GM19025 (cell line): ENCODE data around the gene KLHDC9.
"Not testable (repeated sequence)": the region's sequence is repeated elsewhere in the genome, so short reads cannot be mapped to it uniquely, and the experiment has no call there.

Experiments
- ATAC-seq: cut with Tn5 transposase; IDR thresholded peaks from one replicate; pipeline ENCODE4 v1.9.1; 2021; ENCODE audit warnings: mild to moderate bottlenecking, low read depth, moderate library complexity; ENCODE audit not compliant: unreplicated experiment

KLHDC9 gene

DNA sequence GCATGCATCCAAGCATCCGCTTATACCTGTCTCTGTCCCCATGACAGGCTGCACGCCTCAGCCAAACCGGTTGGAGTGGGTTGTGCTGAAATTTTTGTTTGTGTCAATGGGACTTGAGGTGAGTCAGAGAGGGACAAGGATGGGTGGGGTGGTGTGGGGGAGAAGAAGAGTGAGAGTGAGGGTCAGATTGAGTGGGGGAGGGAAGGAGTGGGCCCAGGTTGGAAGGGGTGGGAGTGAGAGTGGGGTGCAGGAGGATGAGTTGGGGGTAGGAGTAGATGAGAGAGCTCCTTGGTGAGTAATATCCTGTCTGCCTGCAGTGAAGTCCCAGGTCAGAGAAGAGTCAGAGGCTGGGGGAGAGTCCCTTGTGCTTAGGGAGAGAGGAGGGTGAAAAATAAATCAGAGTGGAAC lies 5.5 kb upstream of the KLHDC9 start:
- ATAC-seq = no peak

- ATAC-seq = no peak
Measured at GRCh38 chr1:161094481-161094880, 3.7 kb upstream of the KLHDC9 start.

GRCh38 chr1:161095230-161095629 lies 2.9 kb upstream of the KLHDC9 start:
- ATAC-seq = no peak

GRCh38 chr1:161096015-161096414 lies 2.1 kb upstream of the KLHDC9 start:
- ATAC-seq = peak; percentile 41

DNA sequence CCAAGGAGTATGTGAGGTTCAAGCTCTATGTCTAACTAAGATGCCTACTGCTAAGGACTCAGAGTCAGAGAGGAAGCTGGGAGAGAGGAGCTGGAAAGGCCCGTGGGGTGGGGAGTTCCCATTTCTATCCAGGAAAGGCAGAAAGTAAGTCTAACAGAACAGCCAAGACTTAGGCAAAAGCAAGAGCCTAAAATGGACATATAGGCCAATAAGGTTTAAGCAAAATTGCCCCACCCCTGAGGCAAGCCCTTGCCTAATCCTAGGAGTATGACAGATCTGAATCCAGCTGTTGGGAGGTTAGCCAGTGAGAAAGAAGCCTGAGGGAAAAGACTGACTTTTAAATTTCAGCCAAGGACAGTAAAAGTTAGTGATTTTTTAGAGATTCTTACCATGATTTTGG lies 1.6 kb upstream of the KLHDC9 start:
- no peak for ATAC-seq

DNA sequence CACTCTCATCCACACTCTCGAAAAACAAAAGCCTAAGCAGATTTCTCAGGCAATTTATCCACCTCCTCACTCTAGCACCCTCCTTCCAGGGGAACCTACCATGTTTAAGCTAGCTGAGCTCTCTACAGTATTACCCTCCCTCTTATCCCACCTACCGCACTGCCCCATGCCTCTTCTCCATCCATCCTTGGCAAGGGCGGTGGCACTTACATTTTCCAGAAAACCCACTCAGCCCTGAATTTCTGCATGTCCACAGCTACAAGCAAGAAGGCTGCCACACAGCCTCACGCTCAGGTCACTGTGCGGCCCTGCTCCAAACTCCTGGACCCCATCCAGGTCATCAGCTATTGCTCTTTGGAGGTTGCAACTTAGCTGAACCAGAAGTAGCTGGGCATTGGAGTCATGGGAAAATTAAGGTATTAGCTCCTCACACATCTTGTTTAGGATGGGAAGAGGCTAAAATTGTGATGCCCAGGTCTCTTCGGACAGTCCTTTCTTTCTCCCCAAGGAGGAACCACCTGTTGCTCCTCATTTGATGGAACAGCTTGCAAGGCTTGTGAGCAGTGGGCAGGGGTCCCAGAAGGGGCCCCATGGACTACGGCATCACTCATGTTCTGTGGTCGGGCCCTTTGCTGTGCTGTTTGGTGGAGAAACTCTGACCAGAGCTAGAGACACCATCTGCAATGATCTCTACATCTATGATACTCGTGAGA lies 1.1 kb downstream of the KLHDC9 start:
- no peak for ATAC-seq

GRCh38 chr1:161100556-161100955 lies 2.4 kb downstream of the KLHDC9 start:
- ATAC-seq = no peak

GRCh38 chr1:161106431-161106830 lies 8.3 kb downstream of the KLHDC9 start:
- ATAC-seq = no peak

DNA sequence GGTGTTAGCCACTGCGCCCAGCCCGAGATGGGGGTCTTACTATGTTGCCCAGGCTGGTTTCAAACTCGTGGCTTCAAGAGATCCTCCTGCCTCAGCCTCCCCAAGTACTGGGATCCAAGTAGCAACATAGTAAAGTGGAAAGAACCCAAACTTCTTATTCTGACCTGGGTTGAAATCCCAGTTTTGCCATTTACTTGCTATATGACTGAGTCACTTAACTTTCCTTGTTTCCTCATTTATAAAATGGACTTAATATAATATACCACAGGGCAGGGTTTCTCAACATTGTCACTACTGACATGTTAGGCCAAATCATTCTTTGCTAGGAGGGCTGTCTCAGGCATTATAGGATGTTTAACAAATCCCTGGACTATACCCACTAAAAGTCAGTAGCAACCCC lies 13.0 kb downstream of the KLHDC9 start:
- ATAC-seq = no peak

DNA sequence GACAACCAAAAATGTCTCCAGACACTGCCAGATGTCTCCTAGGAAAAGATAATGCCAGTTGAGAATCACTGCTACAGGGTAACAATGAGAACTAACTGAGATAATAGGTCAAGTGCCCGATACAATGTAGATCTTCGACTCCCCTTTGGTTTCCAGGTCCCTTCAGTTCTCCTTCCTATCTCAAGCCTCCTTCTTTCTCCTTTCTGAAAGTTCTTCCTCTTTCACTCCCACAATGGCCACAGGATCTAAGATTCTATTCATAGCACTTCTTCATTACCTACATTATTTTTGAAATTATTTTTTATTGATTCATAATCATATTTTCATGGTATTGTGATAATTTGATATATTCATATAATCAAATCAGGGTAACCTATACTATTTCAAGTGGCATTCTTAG lies 13.4 kb downstream of the KLHDC9 start:
- ATAC-seq = no peak

DNA sequence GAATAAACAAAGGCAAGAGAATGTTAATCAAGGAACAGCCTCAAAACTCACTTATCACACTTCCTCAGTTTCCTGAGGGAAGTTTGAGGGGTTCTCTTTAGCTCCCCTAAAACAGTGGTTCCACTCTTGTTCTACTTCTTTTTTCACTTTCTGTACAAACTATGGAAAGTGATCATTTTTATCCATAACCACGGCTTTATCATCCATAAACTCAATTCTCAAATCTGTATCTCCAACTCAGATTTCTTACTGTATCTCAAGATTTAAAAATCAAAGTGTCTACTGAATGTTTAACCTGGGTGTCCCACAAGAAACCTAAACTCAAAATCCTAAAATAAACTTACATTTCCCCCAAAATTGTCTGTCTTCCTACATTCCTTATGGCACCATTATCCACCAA lies 15.8 kb downstream of the KLHDC9 start:
- ATAC-seq = no peak

- no peak for ATAC-seq
Measured at GRCh38 chr1:161114556-161114955, 16.4 kb downstream of the KLHDC9 start.

GRCh38 chr1:161115132-161115711 lies 17.1 kb downstream of the KLHDC9 start:
- no peak for ATAC-seq

DNA sequence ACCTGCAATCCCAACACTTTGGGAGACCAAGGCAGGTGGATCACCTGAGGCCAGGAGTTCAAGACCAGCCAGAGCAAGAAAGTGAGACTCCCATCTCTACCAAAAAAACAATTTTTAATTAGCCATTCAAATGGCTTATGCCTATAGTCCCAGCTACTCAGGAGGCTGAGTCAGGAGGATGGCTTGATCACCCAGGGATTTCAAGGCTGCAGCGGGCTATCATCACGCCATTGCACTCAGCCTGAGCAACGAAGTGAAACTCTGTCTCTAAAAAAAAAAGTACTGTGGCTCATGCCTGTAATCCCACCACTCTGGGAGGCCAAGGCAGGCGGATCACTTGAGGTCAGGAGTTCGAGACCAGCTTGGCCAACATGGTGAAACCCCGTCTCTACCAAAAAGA lies 17.8 kb downstream of the KLHDC9 start:
- not testable (repeated sequence) for ATAC-seq

GRCh38 chr1:161117759-161118581 lies 19.8 kb downstream of the KLHDC9 start, which contains the start of the genes NIT1 and PFDN2:
Gene NIT1, plus strand, starts transcription at chr1:161118105. Its CDS starts 72 bp downstream, at chr1:161118177.
Gene PFDN2, minus strand, starts transcription at chr1:161118037. Its CDS starts 11 bp downstream, at chr1:161118026.
- peak; percentile 86 for ATAC-seq

DNA sequence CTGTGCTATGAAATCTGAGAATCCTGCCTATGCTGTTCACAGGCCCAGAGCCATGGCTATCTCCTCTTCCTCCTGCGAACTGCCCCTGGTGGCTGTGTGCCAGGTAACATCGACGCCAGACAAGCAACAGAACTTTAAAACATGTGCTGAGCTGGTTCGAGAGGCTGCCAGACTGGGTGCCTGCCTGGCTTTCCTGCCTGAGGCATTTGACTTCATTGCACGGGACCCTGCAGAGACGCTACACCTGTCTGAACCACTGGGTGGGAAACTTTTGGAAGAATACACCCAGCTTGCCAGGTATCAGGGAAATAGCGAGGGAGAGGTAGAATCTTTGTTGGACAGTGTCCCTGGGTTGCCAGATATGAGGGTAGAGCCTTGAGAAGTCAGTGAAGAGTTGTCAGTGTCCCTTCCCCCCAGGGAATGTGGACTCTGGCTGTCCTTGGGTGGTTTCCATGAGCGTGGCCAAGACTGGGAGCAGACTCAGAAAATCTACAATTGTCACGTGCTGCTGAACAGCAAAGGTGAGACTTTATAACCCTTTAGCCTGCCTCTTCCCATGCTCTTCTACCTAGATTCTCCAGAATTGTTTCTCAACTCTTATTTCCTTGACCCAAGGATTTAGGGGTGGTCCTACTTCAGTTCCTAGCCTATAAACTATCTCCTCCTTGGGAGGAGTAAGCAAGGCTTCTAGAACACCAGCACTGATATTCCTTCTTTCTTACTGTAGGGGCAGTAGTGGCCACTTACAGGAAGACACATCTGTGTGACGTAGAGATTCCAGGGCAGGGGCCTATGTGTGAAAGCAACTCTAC lies 21.1 kb downstream of the KLHDC9 start:
- ATAC-seq = no peak

DNA sequence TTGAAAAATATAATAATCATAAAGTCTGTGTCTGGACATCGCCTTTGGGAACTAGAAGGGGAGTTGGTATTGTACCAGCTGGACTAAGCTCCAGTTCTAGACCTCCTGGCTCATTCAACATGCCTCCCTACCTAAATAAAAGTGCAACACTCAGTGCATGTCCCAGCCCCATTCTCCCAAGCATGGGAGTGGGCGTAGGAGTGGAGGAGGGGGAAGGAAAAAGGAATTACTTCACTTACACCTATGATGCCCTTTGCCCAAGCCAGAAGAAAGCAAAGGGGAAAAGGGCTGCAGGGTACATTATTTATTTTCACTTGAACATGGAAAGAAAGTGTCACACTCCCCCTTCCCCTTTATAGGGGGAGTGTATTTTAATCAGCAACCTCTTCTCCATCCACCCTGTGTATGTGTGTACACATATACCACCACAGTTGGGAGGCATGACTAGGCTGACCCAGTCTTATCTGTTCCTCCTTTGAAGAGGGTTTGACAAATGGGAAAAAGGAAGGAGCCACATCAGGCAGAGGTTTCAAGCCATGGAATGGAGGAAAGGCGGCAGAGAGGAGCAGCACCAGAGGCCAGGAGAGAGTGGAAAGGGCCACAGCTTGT lies 23.0 kb downstream of the KLHDC9 start:
- no peak for ATAC-seq

DNA sequence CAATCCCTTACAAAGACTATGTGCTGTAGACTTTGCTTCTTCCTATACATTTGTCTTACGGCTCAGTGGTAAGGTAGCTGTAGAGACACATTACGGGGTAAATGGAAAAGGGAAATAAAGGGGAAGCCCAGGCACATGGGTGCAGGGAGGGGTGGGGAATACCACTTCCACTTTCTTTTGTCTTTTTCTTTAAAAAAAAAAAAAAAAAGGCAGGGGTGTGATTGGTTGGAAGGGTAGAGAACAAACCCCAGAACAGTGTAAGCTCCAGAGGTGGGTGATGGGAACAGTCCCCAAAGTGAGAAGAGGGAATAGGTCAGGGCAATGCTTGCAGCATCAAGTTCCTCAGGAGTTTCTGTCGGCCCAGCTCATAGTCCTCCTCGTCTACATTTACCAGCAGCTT lies 23.7 kb downstream of the KLHDC9 start:
- no peak for ATAC-seq

- no peak for ATAC-seq
Measured at GRCh38 chr1:161122967-161123366, 24.8 kb downstream of the KLHDC9 start.

DNA sequence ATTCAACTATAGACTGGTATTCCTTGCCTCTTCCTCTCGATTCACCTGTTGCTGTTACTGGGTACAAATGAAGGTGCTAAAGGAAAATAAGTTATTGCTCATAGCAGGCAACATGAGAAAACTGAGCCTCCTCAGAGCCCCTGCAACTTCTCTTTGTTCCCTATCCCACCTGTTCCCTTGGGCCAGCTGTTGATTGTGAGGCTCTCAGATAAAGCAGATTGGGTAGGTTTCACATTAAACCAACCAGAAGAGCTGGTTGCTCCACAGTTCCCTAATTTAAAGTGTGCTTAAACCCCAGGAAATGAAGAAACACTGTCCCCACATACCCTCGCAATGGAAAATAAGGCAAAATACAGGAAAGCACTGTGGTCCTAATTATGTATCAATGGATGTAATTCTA lies 29.5 kb downstream of the KLHDC9 start:
- no peak for ATAC-seq
